Endothelial cell (in vitro differentiated cells): ENCODE results near the gene RPL23. TPM values are rescaled to one million over a fixed set of nuclear protein-coding genes. Genes with fewer than 3 reads are reported as not detected.

Source experiments
- DNase-seq: peaks from one replicate; pipeline ENCODE4 v3.0.0; 2021; ENCODE audit warnings: low spot score
- H3K27ac Mint-ChIP-seq: one replicate; pipeline ENCODE4 v1.8.0; 2021; ENCODE audit warnings: mixed read lengths, inconsistent platforms; ENCODE audit not compliant: unreplicated experiment
- H3K27me3 Mint-ChIP-seq: one replicate; pipeline ENCODE4 v1.8.0; 2021; ENCODE audit warnings: mild to moderate bottlenecking, moderate library complexity, mixed read lengths, inconsistent platforms; ENCODE audit not compliant: unreplicated experiment
- H3K36me3 Mint-ChIP-seq: one replicate; pipeline ENCODE4 v1.8.0; 2021; ENCODE audit warnings: mild to moderate bottlenecking, low read depth, mixed read lengths, inconsistent platforms; ENCODE audit not compliant: unreplicated experiment
- H3K4me1 Mint-ChIP-seq: one replicate; pipeline ENCODE4 v1.8.0; 2021; ENCODE audit warnings: mild to moderate bottlenecking, mixed read lengths, inconsistent platforms; ENCODE audit not compliant: unreplicated experiment
- H3K4me3 Mint-ChIP-seq: one replicate; pipeline ENCODE4 v1.8.0; 2021; ENCODE audit warnings: mild to moderate bottlenecking, mixed read lengths, inconsistent platforms; ENCODE audit not compliant: unreplicated experiment
- H3K9me3 Mint-ChIP-seq: one replicate; pipeline ENCODE4 v1.8.0; 2021; ENCODE audit warnings: mixed read lengths, inconsistent platforms; ENCODE audit not compliant: unreplicated experiment
- total RNA-seq: library from RNA; stranded (reverse); fragmentation: NEBNext Ultra II Directional; extraction: Animal tissue kit (Norgen Biotek cat#: 25700); gene quantifications from one replicate; pipeline ENCODE4 v1.2.1, GENCODE V29; 2021; ENCODE audit not compliant: unreplicated experiment
- TF ChIP-seq, protein P1 (sequence below): fragments of 200-600 bp; sonication (generic); IDR thresholded peaks from one replicate; pipeline ENCODE4 v1.5.0; 2021; ENCODE audit warnings: antibody characterized with exemption; ENCODE audit not compliant: unreplicated experiment

Gene RPL23
- total RNA-seq, 1 donor from 2014 or later: 2,464 TPM

GRCh38 chr17:38874505-38875400, 21.2 kb upstream of the RPL23 start:
- no peak overlapping the region for H3K27ac Mint-ChIP-seq
- H3K27me3 Mint-ChIP-seq: peaks cover 21% of the 10 kb centered on the region
- TF ChIP-seq, protein P1, sequence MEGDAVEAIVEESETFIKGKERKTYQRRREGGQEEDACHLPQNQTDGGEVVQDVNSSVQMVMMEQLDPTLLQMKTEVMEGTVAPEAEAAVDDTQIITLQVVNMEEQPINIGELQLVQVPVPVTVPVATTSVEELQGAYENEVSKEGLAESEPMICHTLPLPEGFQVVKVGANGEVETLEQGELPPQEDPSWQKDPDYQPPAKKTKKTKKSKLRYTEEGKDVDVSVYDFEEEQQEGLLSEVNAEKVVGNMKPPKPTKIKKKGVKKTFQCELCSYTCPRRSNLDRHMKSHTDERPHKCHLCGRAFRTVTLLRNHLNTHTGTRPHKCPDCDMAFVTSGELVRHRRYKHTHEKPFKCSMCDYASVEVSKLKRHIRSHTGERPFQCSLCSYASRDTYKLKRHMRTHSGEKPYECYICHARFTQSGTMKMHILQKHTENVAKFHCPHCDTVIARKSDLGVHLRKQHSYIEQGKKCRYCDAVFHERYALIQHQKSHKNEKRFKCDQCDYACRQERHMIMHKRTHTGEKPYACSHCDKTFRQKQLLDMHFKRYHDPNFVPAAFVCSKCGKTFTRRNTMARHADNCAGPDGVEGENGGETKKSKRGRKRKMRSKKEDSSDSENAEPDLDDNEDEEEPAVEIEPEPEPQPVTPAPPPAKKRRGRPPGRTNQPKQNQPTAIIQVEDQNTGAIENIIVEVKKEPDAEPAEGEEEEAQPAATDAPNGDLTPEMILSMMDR: no peak
- no peaks in the 10 kb centered on the region for H3K9me3 Mint-ChIP-seq
- peaks cover 12% of the 10 kb centered on the region for H3K36me3 Mint-ChIP-seq
- no peak overlapping the region for H3K4me3 Mint-ChIP-seq
- no peak for DNase-seq
- H3K4me1 Mint-ChIP-seq: peaks cover 32% of the 10 kb centered on the region

- H3K4me3 Mint-ChIP-seq: no peak overlapping the region
- peaks cover 34% of the 10 kb centered on the region for H3K4me1 Mint-ChIP-seq
- no peak for DNase-seq
- no peaks in the 10 kb centered on the region for H3K9me3 Mint-ChIP-seq
- peaks cover 26% of the 10 kb centered on the region for H3K27me3 Mint-ChIP-seq
- no peak overlapping the region for H3K27ac Mint-ChIP-seq
- H3K36me3 Mint-ChIP-seq: peaks cover 17% of the 10 kb centered on the region
- TF ChIP-seq, protein P1: no peak
Measured at GRCh38 chr17:38873640-38874380, 20.3 kb upstream of the RPL23 start.

- no peak for DNase-seq
- Mint-ChIP-seq H3K27ac (no peak overlapping the region), H3K36me3 (peaks cover 13% of the 10 kb centered on the region), H3K4me3 (peak overlapping the region; percentile 37), H3K4me1 (peaks cover 40% of the 10 kb centered on the region), H3K27me3 (peaks cover 33% of the 10 kb centered on the region), H3K9me3 (no peaks in the 10 kb centered on the region)
- TF ChIP-seq, protein P1: no peak
Measured at GRCh38 chr17:38872671-38873385, 19.3 kb upstream of the RPL23 start.

DNA sequence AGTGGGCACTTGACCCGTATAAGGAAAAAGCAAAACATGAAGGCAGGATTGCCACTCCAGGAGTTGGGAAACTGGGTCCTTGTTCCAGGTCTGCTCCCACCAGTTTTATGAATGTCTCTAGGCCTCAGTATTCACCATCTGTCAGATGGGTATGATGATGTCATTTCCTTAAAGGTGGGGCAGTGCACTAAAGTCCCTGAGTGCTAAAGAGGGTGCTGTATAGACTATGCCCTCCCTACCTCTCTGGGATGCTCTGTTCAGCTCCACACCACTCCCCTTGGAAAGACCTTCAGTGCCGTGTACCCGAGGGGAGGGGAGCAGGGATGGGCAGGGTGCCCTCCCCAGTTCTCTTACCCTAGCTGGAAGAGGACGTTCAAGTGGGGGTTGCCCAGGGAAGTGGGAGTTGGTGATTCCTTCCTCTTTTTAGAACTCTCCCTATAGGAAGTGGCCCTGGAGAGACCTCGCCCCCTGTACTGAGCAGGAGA, 18.5 kb upstream of the RPL23 start:
- TF ChIP-seq, protein P1: no peak
- Mint-ChIP-seq H3K27ac (peak overlapping the region; percentile 78), H3K4me3 (peak overlapping the region; percentile 95), H3K9me3 (no peaks in the 10 kb centered on the region), H3K27me3 (peaks cover 39% of the 10 kb centered on the region), H3K36me3 (peaks cover 13% of the 10 kb centered on the region), H3K4me1 (peaks cover 43% of the 10 kb centered on the region)
- no peak for DNase-seq
